GM19397 (cell line): ENCODE measurements around the gene DSCAML1.

Source experiments
- ATAC-seq: cut with Tn5 transposase; IDR thresholded peaks from one replicate; pipeline ENCODE4 v1.9.1; 2021; ENCODE audit warnings: mild to moderate bottlenecking, moderate library complexity; ENCODE audit not compliant: unreplicated experiment

The DSCAML1 gene, protein sequence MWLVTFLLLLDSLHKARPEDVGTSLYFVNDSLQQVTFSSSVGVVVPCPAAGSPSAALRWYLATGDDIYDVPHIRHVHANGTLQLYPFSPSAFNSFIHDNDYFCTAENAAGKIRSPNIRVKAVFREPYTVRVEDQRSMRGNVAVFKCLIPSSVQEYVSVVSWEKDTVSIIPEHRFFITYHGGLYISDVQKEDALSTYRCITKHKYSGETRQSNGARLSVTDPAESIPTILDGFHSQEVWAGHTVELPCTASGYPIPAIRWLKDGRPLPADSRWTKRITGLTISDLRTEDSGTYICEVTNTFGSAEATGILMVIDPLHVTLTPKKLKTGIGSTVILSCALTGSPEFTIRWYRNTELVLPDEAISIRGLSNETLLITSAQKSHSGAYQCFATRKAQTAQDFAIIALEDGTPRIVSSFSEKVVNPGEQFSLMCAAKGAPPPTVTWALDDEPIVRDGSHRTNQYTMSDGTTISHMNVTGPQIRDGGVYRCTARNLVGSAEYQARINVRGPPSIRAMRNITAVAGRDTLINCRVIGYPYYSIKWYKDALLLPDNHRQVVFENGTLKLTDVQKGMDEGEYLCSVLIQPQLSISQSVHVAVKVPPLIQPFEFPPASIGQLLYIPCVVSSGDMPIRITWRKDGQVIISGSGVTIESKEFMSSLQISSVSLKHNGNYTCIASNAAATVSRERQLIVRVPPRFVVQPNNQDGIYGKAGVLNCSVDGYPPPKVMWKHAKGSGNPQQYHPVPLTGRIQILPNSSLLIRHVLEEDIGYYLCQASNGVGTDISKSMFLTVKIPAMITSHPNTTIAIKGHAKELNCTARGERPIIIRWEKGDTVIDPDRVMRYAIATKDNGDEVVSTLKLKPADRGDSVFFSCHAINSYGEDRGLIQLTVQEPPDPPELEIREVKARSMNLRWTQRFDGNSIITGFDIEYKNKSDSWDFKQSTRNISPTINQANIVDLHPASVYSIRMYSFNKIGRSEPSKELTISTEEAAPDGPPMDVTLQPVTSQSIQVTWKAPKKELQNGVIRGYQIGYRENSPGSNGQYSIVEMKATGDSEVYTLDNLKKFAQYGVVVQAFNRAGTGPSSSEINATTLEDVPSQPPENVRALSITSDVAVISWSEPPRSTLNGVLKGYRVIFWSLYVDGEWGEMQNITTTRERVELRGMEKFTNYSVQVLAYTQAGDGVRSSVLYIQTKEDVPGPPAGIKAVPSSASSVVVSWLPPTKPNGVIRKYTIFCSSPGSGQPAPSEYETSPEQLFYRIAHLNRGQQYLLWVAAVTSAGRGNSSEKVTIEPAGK (N-terminal part only)

DNA sequence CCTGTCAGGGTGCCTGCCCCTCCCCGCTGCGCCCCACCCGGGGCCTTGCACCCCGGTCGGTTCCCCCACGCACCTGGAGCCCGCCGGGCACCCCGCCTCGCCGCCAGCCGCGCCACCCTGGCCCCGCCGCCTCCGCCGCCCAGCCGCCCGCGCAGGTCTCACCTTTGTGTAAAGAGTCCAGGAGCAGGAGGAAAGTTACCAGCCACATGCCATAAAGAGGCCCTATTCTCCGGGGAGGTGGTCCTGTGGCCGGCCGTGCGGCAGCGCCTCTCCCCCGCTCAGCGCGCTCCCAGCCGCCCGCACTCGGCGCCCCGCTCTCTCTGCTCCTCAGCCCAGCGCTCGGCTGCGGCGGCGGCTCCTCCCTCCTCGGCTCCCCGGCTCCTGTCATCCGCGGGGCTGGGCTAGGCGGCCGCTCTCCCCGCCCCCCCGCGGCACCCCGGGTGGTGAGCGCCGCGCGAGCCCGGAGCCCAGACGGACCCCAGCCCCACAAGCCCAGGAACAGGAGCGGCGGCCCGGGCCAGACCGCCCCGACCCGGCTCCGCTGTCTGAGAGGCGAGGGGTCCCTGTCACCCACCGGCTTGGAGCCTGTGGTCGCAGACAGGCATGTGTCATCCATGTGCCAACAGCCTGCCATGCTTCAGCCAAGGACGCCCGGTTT lies at the start of gene DSCAML1:
Gene DSCAML1 (minus strand): TSS at position 345 of the 658 bp plus-strand sequence. CDS start 137 bp downstream, at position 208.
- no peak for ATAC-seq

- no peak for ATAC-seq
Observed at GRCh38 chr11:117843666-117844484, 46.9 kb upstream of the DSCAML1 start.

GRCh38 chr11:117842131-117842941 lies 45.3 kb upstream of the DSCAML1 start:
- no peak for ATAC-seq

- ATAC-seq: no peak
Observed at GRCh38 chr11:117841551-117842031, 44.6 kb upstream of the DSCAML1 start.

- no peak for ATAC-seq
Observed at GRCh38 chr11:117840881-117841550, 44.0 kb upstream of the DSCAML1 start.

- ATAC-seq: no peak
Observed at GRCh38 chr11:117839936-117840813, 43.2 kb upstream of the DSCAML1 start.

- no peak for ATAC-seq
Observed at GRCh38 chr11:117839380-117839881, 42.4 kb upstream of the DSCAML1 start.

- ATAC-seq: no peak
Observed at GRCh38 chr11:117838901-117839300, 41.9 kb upstream of the DSCAML1 start.

GRCh38 chr11:117837791-117838190 lies 40.8 kb upstream of the DSCAML1 start:
- ATAC-seq: no peak

- ATAC-seq: no peak
Observed at GRCh38 chr11:117837070-117837776, 40.2 kb upstream of the DSCAML1 start.

GRCh38 chr11:117836077-117836960 lies 39.3 kb upstream of the DSCAML1 start:
- no peak for ATAC-seq

DNA sequence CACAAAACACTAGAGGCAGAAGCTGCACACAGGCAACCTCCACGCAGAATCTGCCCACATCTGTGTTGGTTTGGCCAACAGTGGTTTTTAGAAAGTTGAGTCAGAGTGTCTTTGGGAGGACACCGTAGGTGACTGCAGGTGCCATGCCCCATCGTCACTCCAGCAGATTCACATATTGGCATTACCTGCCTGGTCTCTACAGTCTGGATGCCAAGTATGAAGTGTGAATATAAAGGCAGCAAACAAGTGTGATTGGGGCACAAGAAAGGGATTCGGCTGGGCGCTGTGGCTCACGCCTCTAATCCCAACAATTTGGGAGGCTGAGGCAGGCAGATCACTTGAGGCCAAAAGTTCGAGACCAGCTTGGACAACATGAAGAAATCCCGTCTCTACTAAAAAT lies 38.6 kb upstream of the DSCAML1 start:
- no peak for ATAC-seq

DNA sequence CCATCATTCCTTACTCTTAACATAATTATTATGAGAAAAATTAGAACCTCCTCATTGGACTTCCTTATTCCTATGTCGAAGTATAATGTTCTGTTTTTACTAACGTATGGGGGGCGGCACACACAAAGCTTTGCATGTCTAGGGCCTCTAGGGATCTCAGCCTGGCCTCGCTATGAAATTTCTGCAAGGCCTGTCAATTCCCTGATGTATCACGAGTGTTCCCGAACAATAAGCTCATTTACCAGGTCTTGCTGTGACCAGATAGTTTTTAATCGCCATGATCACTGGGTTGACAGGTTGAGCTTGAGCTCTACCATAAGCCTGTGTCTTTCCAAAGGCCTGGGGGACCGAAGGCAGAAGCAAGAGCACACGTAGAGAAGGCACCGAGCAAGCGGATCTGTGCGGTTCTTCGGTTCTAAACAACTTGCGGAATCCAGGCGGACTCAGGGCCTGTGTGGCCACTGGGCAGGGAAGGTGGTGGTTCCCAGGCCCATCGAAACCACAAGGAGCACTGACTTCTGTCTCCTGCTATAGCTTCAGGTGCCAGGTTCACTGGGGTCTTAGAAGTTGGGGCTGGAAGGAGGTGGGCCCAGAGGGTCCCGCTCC lies 37.9 kb upstream of the DSCAML1 start:
- no peak for ATAC-seq

- no peak for ATAC-seq
Observed at GRCh38 chr11:117834068-117834810, 37.2 kb upstream of the DSCAML1 start.
